Coronary artery (tissue), 2 donors: ENCODE data around the gene CADPS2.
A peak's percentile ranks its signal among the peaks of the same experiment; 100 is the strongest.

ENCODE experiments used
- DNase-seq: peaks from one replicate; pipeline ENCODE4 v3.0.0-alpha.2; 2017; ENCODE audit warnings: low spot score
- H3K27ac ChIP-seq, 2 donors: fragments of 200-600 bp; sonication (generic); one replicate each; pipeline ENCODE4 v1.5.1; 2016 to 2019
- H3K4me3 ChIP-seq: fragments of 200-600 bp; sonication (generic); 2 replicates; pipeline ENCODE4 v1.5.1; 2016; ENCODE audit warnings: mild to moderate bottlenecking, moderate library complexity
- CTCF ChIP-seq: fragments of 200-600 bp; sonication (generic); IDR thresholded peaks from one replicate; pipeline ENCODE4 v1.5.1; 2019; ENCODE audit warnings: antibody characterized with exemption

CADPS2 gene

GRCh38 chr7:122813845-122814244 is 72.4 kb downstream of the CADPS2 start:
- H3K4me3 ChIP-seq: no peak overlapping the region
- H3K27ac ChIP-seq: no peak overlapping the region
- no peak for TF ChIP-seq CTCF
- no peak for DNase-seq

- Histone ChIP-seq H3K4me3 (no peak overlapping the region), H3K27ac (no peak overlapping the region)
- no peak for TF ChIP-seq CTCF
- no peak for DNase-seq
Observed at GRCh38 chr7:122803851-122804250, 82.4 kb downstream of the CADPS2 start.

DNA sequence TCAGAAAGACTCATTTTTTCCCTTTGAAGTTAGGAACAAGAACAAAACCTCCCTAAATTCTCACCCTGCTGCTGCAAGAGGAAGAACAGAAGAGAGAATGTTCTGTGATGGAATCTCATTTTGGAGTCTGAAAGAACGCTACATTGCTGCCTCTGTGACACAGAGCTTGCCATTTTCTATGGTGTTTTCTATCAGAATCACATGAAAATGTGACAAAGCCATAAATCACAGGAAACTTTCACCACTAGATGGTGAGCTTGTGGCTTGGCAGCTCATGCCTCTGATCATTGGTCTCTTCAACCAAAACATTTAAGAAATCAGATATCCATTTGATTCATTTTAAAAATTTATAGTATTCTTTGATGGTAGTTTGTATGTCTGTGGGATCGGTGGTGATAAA is 82.9 kb downstream of the CADPS2 start:
- TF ChIP-seq CTCF: no peak
- DNase-seq: no peak
- Histone ChIP-seq H3K27ac (no peak overlapping the region), H3K4me3 (no peak overlapping the region)

DNA sequence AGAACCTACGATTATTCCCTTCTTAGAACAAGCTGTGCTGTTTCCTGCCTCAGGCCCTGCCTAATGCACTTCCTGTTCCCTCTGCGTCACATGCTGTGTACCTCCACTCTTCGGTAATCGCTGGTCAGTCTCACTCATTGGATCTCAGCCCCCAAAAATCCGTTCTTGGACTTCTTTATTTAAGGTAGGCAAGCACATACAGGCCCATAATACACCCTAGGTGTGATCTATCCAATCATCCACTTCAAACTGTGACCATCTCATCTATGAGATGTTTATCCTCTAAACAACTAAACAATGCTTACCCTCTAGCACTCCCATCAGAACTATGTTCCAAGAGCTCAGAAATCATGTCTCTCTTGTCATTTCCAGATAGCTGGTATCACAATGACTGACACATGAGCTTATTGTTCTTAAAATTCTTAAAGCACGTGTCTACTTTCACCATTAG is 83.9 kb downstream of the CADPS2 start:
- H3K4me3 ChIP-seq: no peak overlapping the region
- no peak for TF ChIP-seq CTCF
- H3K27ac ChIP-seq: peak overlapping the region in 1 of 2 donors; percentile 30
- no peak for DNase-seq

- H3K4me3 ChIP-seq: no peak overlapping the region
- DNase-seq: no peak
- no peak for TF ChIP-seq CTCF
- H3K27ac ChIP-seq: no peak overlapping the region
Observed at GRCh38 chr7:122791959-122792545, 94.2 kb downstream of the CADPS2 start.

DNA sequence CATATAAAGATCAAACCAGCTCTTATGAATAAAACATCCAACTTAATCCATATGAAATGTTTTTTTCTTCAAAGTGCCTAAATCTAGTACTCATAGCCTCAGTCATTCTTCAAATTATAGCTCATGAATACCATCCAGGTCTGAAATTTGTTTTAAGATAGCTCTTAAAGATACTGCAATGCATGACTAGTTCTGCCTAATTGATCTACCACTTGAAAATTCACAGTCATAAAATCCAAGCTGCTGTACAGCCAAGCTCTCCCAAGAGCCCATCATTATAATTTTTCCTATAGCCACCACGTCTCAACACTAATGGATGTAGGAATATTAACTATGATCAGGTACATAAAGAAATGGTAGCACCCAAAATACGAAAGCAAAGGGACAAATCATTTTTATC is 95.7 kb downstream of the CADPS2 start:
- no peak for TF ChIP-seq CTCF
- no peak overlapping the region for H3K27ac ChIP-seq
- no peak overlapping the region for H3K4me3 ChIP-seq
- DNase-seq: no peak

- Histone ChIP-seq H3K4me3 (no peak overlapping the region), H3K27ac (no peak overlapping the region)
- DNase-seq: no peak
- no peak for TF ChIP-seq CTCF
Observed at GRCh38 chr7:122790132-122790531, 96.1 kb downstream of the CADPS2 start.
